ENCODE data around the gene CTNNA3.

CTNNA3 gene

GRCh38 chr10:66654861-66655260 lies 1041.1 kb downstream of the CTNNA3 start:
- no peak overlapping the region for H3K4me3 ChIP-seq (ENCODE audit: low read length)
- DNase-seq (ENCODE audit: low read depth) = no peak
- TF ChIP-seq, protein P1, sequence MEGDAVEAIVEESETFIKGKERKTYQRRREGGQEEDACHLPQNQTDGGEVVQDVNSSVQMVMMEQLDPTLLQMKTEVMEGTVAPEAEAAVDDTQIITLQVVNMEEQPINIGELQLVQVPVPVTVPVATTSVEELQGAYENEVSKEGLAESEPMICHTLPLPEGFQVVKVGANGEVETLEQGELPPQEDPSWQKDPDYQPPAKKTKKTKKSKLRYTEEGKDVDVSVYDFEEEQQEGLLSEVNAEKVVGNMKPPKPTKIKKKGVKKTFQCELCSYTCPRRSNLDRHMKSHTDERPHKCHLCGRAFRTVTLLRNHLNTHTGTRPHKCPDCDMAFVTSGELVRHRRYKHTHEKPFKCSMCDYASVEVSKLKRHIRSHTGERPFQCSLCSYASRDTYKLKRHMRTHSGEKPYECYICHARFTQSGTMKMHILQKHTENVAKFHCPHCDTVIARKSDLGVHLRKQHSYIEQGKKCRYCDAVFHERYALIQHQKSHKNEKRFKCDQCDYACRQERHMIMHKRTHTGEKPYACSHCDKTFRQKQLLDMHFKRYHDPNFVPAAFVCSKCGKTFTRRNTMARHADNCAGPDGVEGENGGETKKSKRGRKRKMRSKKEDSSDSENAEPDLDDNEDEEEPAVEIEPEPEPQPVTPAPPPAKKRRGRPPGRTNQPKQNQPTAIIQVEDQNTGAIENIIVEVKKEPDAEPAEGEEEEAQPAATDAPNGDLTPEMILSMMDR (conservative IDR thresholded peaks at IDR 0.05; ENCODE audit: low read length) = no peak

DNA sequence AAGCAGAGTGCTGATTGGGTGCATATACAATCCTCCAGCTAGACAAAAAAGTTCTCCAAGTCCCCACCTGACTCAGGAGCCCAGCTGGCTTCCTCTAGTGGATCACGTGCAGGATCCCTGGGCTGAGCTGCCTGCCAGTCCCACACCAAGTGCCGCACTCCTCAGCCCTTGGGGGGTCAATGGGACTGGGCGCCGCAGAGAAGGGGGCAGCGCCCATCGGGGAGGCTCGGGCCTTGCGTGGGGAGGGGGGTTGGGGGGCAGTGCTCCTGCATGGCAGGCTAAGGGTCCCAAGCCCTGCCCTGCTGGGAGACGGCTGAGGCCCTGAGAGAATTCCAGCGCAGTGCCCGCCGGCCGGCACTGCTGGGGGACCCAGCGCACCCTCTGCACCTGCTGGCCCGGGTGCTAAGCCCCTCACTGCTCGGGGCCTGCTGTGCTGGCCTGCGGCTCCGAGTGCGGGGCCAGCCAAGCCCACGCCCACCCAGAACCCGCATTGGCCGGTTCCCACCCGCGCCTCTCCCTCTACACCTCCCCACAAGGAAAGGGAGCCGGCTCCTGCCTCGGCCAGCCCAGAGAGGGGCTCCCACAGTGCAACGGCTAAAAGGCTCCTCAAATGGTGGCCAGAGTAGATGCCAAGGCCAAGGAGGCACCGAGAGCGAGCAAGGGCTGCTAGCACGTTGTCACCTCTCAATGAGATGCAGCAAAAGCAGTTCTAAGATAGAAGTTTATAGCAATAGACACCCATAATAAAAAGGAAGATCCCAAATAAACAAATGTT lies 1044.5 kb downstream of the CTNNA3 start:
- TF ChIP-seq, protein P1 (conservative IDR thresholded peaks at IDR 0.05; ENCODE audit: low read length) = no peak
- no peak overlapping the region for H3K4me3 ChIP-seq (ENCODE audit: low read length)
- no peak for DNase-seq (ENCODE audit: low read depth)

DNA sequence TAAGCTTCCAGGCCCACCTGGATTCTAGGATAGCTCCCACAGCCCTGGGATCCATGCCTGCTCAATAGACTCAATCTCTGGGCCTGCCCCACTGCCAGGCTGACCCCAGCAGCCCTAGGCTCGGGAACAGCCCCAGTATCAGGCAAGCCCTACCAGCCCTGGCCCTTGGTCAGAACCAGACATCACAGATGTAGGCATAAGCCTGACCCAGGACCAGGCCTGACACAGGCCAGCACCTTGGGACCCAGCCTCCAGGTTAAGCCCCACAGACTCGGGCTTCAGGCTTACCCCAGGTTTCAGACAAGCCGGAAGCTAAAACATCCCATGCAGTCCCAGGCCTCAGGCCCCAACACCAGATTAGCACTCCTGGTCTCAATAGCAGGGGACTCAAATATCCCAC lies 1046.4 kb downstream of the CTNNA3 start:
- DNase-seq (ENCODE audit: low read depth) = no peak
- no peak overlapping the region for H3K4me3 ChIP-seq (ENCODE audit: low read length)
- TF ChIP-seq, protein P1 (conservative IDR thresholded peaks at IDR 0.05; ENCODE audit: low read length) = no peak

- DNase-seq (ENCODE audit: low read depth) = no peak
- H3K4me3 ChIP-seq (ENCODE audit: low read length) = no peak overlapping the region
- TF ChIP-seq, protein P1 (conservative IDR thresholded peaks at IDR 0.05; ENCODE audit: low read length) = no peak
Observed at GRCh38 chr10:66642217-66642616, 1053.8 kb downstream of the CTNNA3 start.

GRCh38 chr10:66639371-66639770 lies 1056.6 kb downstream of the CTNNA3 start:
- DNase-seq (ENCODE audit: low read depth) = peak; percentile 16
- H3K4me3 ChIP-seq (ENCODE audit: low read length) = no peak overlapping the region
- TF ChIP-seq, protein P1 (conservative IDR thresholded peaks at IDR 0.05; ENCODE audit: low read length) = no peak

DNA sequence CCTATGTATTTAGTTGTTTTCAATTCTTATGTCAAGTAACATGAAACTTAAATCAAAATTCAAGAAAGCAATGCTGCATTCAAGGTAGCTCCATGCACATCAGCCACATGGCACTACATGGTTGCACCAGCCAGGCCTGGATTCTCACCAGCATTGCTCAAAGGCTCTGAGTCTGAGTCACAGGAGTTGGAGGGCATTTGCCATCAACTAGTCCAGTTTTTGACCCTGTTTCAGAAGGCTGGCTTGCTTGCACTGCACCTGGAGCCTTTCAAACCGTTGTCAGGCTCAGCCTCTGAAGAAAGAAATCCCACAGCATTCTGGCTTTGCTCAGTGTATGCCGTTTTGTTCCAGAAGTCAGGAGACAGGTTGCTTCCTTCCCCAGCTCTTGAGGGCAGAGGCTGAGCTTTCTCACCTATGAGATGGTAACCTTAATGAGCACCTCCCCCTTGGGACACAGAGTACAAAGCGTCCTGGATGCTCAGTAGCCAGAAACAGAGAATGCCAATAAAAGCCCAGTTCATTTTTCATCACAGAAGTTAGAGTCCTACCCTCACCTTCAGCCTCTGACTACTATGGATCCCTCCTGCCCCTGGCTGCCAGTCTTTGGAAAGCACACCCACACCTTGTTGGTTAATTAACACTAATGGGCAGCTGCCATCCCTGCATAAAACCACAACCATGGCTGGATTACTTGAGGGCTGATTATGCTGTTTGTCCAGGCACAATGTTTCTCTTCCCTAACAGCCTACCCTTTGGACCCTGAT lies 1058.5 kb downstream of the CTNNA3 start:
- H3K4me3 ChIP-seq (ENCODE audit: low read length) = no peak overlapping the region
- TF ChIP-seq, protein P1 (conservative IDR thresholded peaks at IDR 0.05; ENCODE audit: low read length) = no peak
- DNase-seq (ENCODE audit: low read depth) = peak; percentile 1

GRCh38 chr10:66629996-66630395 lies 1066.0 kb downstream of the CTNNA3 start:
- TF ChIP-seq, protein P1 (conservative IDR thresholded peaks at IDR 0.05; ENCODE audit: low read length) = no peak
- no peak overlapping the region for H3K4me3 ChIP-seq (ENCODE audit: low read length)
- no peak for DNase-seq (ENCODE audit: low read depth)
